Measurements from ENCODE around the gene MAGI1.

The MAGI1 gene

GRCh38 chr3:65489253-65489652 is 549.5 kb downstream of the MAGI1 start:
- no peaks in the 10 kb centered on the region for H3K27me3 ChIP-seq
- H3K27ac ChIP-seq = no peak overlapping the region
- H3K4me3 ChIP-seq (ENCODE audit: low read depth in 1 of 2, low read length in 1 of 2) = no peak overlapping the region
- H3K9me3 ChIP-seq = no peaks in the 10 kb centered on the region
- no peaks in the 10 kb centered on the region for H3K4me1 ChIP-seq (ENCODE audit: control insufficient read depth in 1 of 2, insufficient read depth in 1 of 2, low read depth in 1 of 2, low read length in 1 of 2)
- no peaks in the 10 kb centered on the region for H3K36me3 ChIP-seq
- TF ChIP-seq, protein P1, sequence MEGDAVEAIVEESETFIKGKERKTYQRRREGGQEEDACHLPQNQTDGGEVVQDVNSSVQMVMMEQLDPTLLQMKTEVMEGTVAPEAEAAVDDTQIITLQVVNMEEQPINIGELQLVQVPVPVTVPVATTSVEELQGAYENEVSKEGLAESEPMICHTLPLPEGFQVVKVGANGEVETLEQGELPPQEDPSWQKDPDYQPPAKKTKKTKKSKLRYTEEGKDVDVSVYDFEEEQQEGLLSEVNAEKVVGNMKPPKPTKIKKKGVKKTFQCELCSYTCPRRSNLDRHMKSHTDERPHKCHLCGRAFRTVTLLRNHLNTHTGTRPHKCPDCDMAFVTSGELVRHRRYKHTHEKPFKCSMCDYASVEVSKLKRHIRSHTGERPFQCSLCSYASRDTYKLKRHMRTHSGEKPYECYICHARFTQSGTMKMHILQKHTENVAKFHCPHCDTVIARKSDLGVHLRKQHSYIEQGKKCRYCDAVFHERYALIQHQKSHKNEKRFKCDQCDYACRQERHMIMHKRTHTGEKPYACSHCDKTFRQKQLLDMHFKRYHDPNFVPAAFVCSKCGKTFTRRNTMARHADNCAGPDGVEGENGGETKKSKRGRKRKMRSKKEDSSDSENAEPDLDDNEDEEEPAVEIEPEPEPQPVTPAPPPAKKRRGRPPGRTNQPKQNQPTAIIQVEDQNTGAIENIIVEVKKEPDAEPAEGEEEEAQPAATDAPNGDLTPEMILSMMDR (IDR thresholded peaks at IDR 0.05) = no peak

DNA sequence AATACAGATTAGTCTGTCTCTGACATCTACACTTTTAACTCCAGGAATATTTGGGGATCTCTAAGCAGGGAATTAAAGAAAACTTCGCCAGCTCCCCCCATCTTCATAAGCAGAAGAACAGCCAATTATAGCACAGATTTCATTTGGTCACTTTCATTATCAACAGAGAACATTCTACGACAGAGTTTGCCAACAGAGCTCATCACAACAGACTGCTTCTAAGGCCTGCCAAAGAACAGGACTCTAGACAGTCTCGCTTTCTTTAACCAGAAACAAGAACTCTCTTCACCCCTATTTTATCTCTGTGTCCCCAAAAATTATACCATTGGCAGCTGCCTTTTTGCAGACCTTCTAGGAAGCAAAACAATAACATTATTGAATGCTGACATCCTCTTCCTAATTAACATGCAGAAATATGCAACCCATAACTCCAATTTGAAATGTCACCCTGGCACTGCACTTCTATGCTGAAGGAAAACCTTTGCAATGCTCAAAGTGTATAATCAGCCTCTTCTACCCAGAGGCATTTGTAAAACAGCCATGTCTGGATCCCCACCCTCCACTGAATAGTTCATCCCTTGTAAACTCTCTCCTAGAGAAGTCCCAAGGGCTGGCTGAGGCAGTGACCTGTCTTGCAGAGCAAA is 552.8 kb downstream of the MAGI1 start:
- H3K4me1 ChIP-seq (ENCODE audit: control insufficient read depth in 1 of 2, insufficient read depth in 1 of 2, low read depth in 1 of 2, low read length in 1 of 2) = no peaks in the 10 kb centered on the region
- H3K27ac ChIP-seq = no peak overlapping the region
- TF ChIP-seq, protein P1 (IDR thresholded peaks at IDR 0.05) = no peak
- H3K4me3 ChIP-seq (ENCODE audit: low read depth in 1 of 2, low read length in 1 of 2) = no peak overlapping the region
- H3K27me3 ChIP-seq = no peaks in the 10 kb centered on the region
- no peaks in the 10 kb centered on the region for H3K36me3 ChIP-seq
- H3K9me3 ChIP-seq = no peaks in the 10 kb centered on the region

GRCh38 chr3:65484964-65485363 is 553.8 kb downstream of the MAGI1 start:
- TF ChIP-seq, protein P1 (IDR thresholded peaks at IDR 0.05) = no peak
- Histone ChIP-seq H3K4me3 (ENCODE audit: low read depth in 1 of 2, low read length in 1 of 2) (no peak overlapping the region), H3K4me1 (ENCODE audit: control insufficient read depth in 1 of 2, insufficient read depth in 1 of 2, low read depth in 1 of 2, low read length in 1 of 2) (no peaks in the 10 kb centered on the region), H3K27me3 (no peaks in the 10 kb centered on the region), H3K9me3 (no peaks in the 10 kb centered on the region), H3K36me3 (no peaks in the 10 kb centered on the region), H3K27ac (no peak overlapping the region)

- Histone ChIP-seq H3K9me3 (no peaks in the 10 kb centered on the region), H3K4me3 (ENCODE audit: low read depth in 1 of 2, low read length in 1 of 2) (no peak overlapping the region), H3K27me3 (no peaks in the 10 kb centered on the region), H3K4me1 (ENCODE audit: control insufficient read depth in 1 of 2, insufficient read depth in 1 of 2, low read depth in 1 of 2, low read length in 1 of 2) (no peaks in the 10 kb centered on the region), H3K27ac (no peak overlapping the region), H3K36me3 (no peaks in the 10 kb centered on the region)
- TF ChIP-seq, protein P1 (IDR thresholded peaks at IDR 0.05) = no peak
These were observed 555.2 kb downstream of the MAGI1 start for GRCh38 chr3:65483480-65483879.

GRCh38 chr3:65483011-65483410 is 555.7 kb downstream of the MAGI1 start:
- Histone ChIP-seq H3K4me1 (ENCODE audit: control insufficient read depth in 1 of 2, insufficient read depth in 1 of 2, low read depth in 1 of 2, low read length in 1 of 2) (no peaks in the 10 kb centered on the region), H3K36me3 (no peaks in the 10 kb centered on the region)
- TF ChIP-seq, protein P1 (IDR thresholded peaks at IDR 0.05) = no peak

More at GRCh38 chr3:65483011-65483410, 555.7 kb downstream of the MAGI1 start:
- H3K27me3 ChIP-seq = no peaks in the 10 kb centered on the region
- no peaks in the 10 kb centered on the region for H3K9me3 ChIP-seq
- no peak overlapping the region for H3K27ac ChIP-seq
- H3K4me3 ChIP-seq (ENCODE audit: low read depth in 1 of 2, low read length in 1 of 2) = no peak overlapping the region

Data from neutrophil (primary cell).